HUES48 (cell line): ENCODE measurements around the gene MXD4.

ENCODE experiments used
- H3K27ac ChIP-seq: one replicate; pipeline ENCODE4 v1.7.0; 2013; ENCODE audit warnings: low read depth, low read length, inconsistent platforms
- H3K27me3 ChIP-seq: 2 replicates; pipeline ENCODE4 v1.6.1; 2013; ENCODE audit warnings: mild to moderate bottlenecking, low read length; ENCODE audit not compliant: control insufficient read depth, insufficient read depth
- H3K36me3 ChIP-seq: 2 replicates; pipeline ENCODE4 v1.6.1; 2013; ENCODE audit warnings: low read length; ENCODE audit not compliant: control insufficient read depth, insufficient read depth
- H3K4me1 ChIP-seq: 2 replicates; pipeline ENCODE4 v1.6.1; 2013; ENCODE audit warnings: mild to moderate bottlenecking, low read length; ENCODE audit not compliant: control insufficient read depth, insufficient read depth
- H3K4me3 ChIP-seq: 2 replicates; pipeline ENCODE4 v1.5.1; 2013; ENCODE audit warnings: mild to moderate bottlenecking, low read depth, low read length
- H3K9ac ChIP-seq: 2 replicates; pipeline ENCODE4 v1.6.1; 2013; ENCODE audit warnings: mild to moderate bottlenecking, low read depth, low read length, moderate library complexity
- H3K9me3 ChIP-seq: 2 replicates; pipeline ENCODE4 v1.6.1; 2013; ENCODE audit warnings: low read length; ENCODE audit not compliant: control insufficient read depth, insufficient read depth

Gene MXD4

GRCh38 chr4:2259036-2259540 lies 2.8 kb downstream of the MXD4 start:
- Histone ChIP-seq H3K4me3 (no peak overlapping the region), H3K27ac (no peak overlapping the region), H3K36me3 (peaks cover 10% of the 10 kb centered on the region; the same call in 1 of the 2 replicates), H3K9ac (no peak overlapping the region), H3K4me1 (peaks cover 4% of the 10 kb centered on the region; the same call in 1 of the 2 replicates), H3K27me3 (no peaks in the 10 kb centered on the region), H3K9me3 (no peaks in the 10 kb centered on the region)

GRCh38 chr4:2258091-2259035 lies 3.5 kb downstream of the MXD4 start:
- peaks cover 4% of the 10 kb centered on the region; the same call in 1 of the 2 replicates for H3K4me1 ChIP-seq
- H3K27ac ChIP-seq = no peak overlapping the region

GRCh38 chr4:2257361-2258081 lies 4.4 kb downstream of the MXD4 start:
- H3K9me3 ChIP-seq = no peaks in the 10 kb centered on the region
- H3K27me3 ChIP-seq = no peaks in the 10 kb centered on the region
- peaks cover 4% of the 10 kb centered on the region; the same call in 1 of the 2 replicates for H3K4me1 ChIP-seq
- H3K9ac ChIP-seq = no peak overlapping the region
- H3K27ac ChIP-seq = no peak overlapping the region
- no peak overlapping the region for H3K4me3 ChIP-seq
- H3K36me3 ChIP-seq = peaks cover 10% of the 10 kb centered on the region; the same call in 1 of the 2 replicates

More at GRCh38 chr4:2258091-2259035, 3.5 kb downstream of the MXD4 start:
- H3K9me3 ChIP-seq = no peaks in the 10 kb centered on the region
- no peak overlapping the region for H3K9ac ChIP-seq
- no peak overlapping the region for H3K4me3 ChIP-seq
- H3K27me3 ChIP-seq = no peaks in the 10 kb centered on the region
- H3K36me3 ChIP-seq = peaks cover 10% of the 10 kb centered on the region; the same call in 1 of the 2 replicates

- no peaks in the 10 kb centered on the region for H3K27me3 ChIP-seq
- H3K4me3 ChIP-seq = no peak overlapping the region
- H3K27ac ChIP-seq = no peak overlapping the region
- H3K36me3 ChIP-seq = peaks cover 10% of the 10 kb centered on the region; the same call in 1 of the 2 replicates
- H3K9ac ChIP-seq = no peak overlapping the region
- H3K4me1 ChIP-seq = peaks cover 4% of the 10 kb centered on the region; the same call in 1 of the 2 replicates
- H3K9me3 ChIP-seq = no peaks in the 10 kb centered on the region
Measured at GRCh38 chr4:2256781-2257191, 5.1 kb downstream of the MXD4 start.

GRCh38 chr4:2256156-2256731 lies 5.7 kb downstream of the MXD4 start:
- Histone ChIP-seq H3K9ac (no peak overlapping the region), H3K4me3 (no peak overlapping the region), H3K27me3 (no peaks in the 10 kb centered on the region), H3K36me3 (peaks cover 10% of the 10 kb centered on the region; the same call in 1 of the 2 replicates), H3K4me1 (peaks cover 4% of the 10 kb centered on the region; the same call in 1 of the 2 replicates), H3K9me3 (no peaks in the 10 kb centered on the region), H3K27ac (no peak overlapping the region)

- Histone ChIP-seq H3K9me3 (no peaks in the 10 kb centered on the region), H3K36me3 (peaks cover 10% of the 10 kb centered on the region; the same call in 1 of the 2 replicates), H3K4me1 (peaks cover 2% of the 10 kb centered on the region; the same call in 1 of the 2 replicates), H3K4me3 (no peak overlapping the region), H3K27me3 (no peaks in the 10 kb centered on the region), H3K27ac (no peak overlapping the region), H3K9ac (no peak overlapping the region)
Measured at GRCh38 chr4:2255501-2256155, 6.3 kb downstream of the MXD4 start.

GRCh38 chr4:2254665-2255500 lies 7.0 kb downstream of the MXD4 start:
- Histone ChIP-seq H3K27ac (no peak overlapping the region), H3K9me3 (no peaks in the 10 kb centered on the region), H3K4me3 (no peak overlapping the region), H3K4me1 (no peaks in the 10 kb centered on the region), H3K36me3 (peaks cover 17% of the 10 kb centered on the region; the same call in 1 of the 2 replicates), H3K9ac (no peak overlapping the region), H3K27me3 (no peaks in the 10 kb centered on the region)

GRCh38 chr4:2253160-2254084 lies 8.5 kb downstream of the MXD4 start:
- Histone ChIP-seq H3K36me3 (peaks cover 19% of the 10 kb centered on the region; the same call in 1 of the 2 replicates), H3K9ac (no peak overlapping the region), H3K27me3 (no peaks in the 10 kb centered on the region), H3K9me3 (no peaks in the 10 kb centered on the region), H3K27ac (no peak overlapping the region), H3K4me1 (no peaks in the 10 kb centered on the region), H3K4me3 (no peak overlapping the region)

- Histone ChIP-seq H3K4me1 (no peaks in the 10 kb centered on the region), H3K27ac (no peak overlapping the region), H3K9ac (no peak overlapping the region), H3K27me3 (no peaks in the 10 kb centered on the region), H3K9me3 (no peaks in the 10 kb centered on the region), H3K36me3 (peaks cover 19% of the 10 kb centered on the region; the same call in 1 of the 2 replicates), H3K4me3 (no peak overlapping the region)
Measured at GRCh38 chr4:2252530-2253091, 9.3 kb downstream of the MXD4 start.
